Pulmonary artery endothelial cell (primary cell): ENCODE data around the gene KIT. TPM values are rescaled to one million over a fixed set of nuclear protein-coding genes. Genes with fewer than 3 reads are reported as not detected.

Source experiments
- DNase-seq: peaks from one replicate; pipeline ENCODE4 v3.0.0-alpha.2; 2011; ENCODE audit warnings: low read depth, low spot score
- total RNA-seq: library from RNA; depleted of rRNA; stranded (reverse); fragments of >200 nt; gene quantifications from 2 replicates; pipeline ENCODE4 v1.2.3, GENCODE V29; 2014

KIT gene
- total RNA-seq, 1 donor from 2014 or later = 41.7 TPM

GRCh38 chr4:54660591-54660990, 2.8 kb downstream of the KIT start:
- no peak for DNase-seq

GRCh38 chr4:54661169-54661568, 3.4 kb downstream of the KIT start:
- no peak for DNase-seq

- no peak for DNase-seq
Observed at GRCh38 chr4:54661686-54662085, 3.9 kb downstream of the KIT start.

- no peak for DNase-seq
Observed at GRCh38 chr4:54662123-54662522, 4.4 kb downstream of the KIT start.

- no peak for DNase-seq
Observed at GRCh38 chr4:54662901-54663585, 5.3 kb downstream of the KIT start.

GRCh38 chr4:54664400-54664799, 6.6 kb downstream of the KIT start:
- no peak for DNase-seq

GRCh38 chr4:54668014-54668611, 10.4 kb downstream of the KIT start:
- no peak for DNase-seq

- DNase-seq = no peak
Observed at GRCh38 chr4:54669831-54670230, 12.1 kb downstream of the KIT start.

- no peak for DNase-seq
Observed at GRCh38 chr4:54675721-54676461, 18.1 kb downstream of the KIT start.

- no peak for DNase-seq
Observed at GRCh38 chr4:54676658-54677057, 18.9 kb downstream of the KIT start.

- DNase-seq = no peak
Observed at GRCh38 chr4:54677416-54677815, 19.7 kb downstream of the KIT start.

- no peak for DNase-seq
Observed at GRCh38 chr4:54677853-54678650, 20.3 kb downstream of the KIT start.

- DNase-seq = no peak
Observed at GRCh38 chr4:54678826-54679225, 21.1 kb downstream of the KIT start.

- DNase-seq = no peak
Observed at GRCh38 chr4:54679813-54680212, 22.1 kb downstream of the KIT start.

GRCh38 chr4:54683616-54684346, 26.0 kb downstream of the KIT start:
- DNase-seq = no peak

- no peak for DNase-seq
Observed at GRCh38 chr4:54685810-54686209, 28.1 kb downstream of the KIT start.

GRCh38 chr4:54687887-54688841, 30.4 kb downstream of the KIT start:
- no peak for DNase-seq

- no peak for DNase-seq
Observed at GRCh38 chr4:54695337-54695736, 37.6 kb downstream of the KIT start.

GRCh38 chr4:54695788-54696187, 38.0 kb downstream of the KIT start:
- no peak for DNase-seq

GRCh38 chr4:54696649-54697048, 38.9 kb downstream of the KIT start:
- no peak for DNase-seq
